A549 (cell line): ENCODE data around the gene SLC24A3. TPM values are rescaled to one million over a fixed set of nuclear protein-coding genes. Genes with fewer than 3 reads are reported as not detected.

ENCODE experiments used
- ATAC-seq, 2 experiments: fragments of 200-7000 bp in 1 of 2; fragments of >200 bp in 1 of 2; cut with Nextera tagmentation in 1 of 2; cut with Tn5 transposase in 1 of 2; 3 replicates each; pipeline versions ENCODE4 v1.8.0 to v1.9.1; 2018 to 2020; ENCODE audit warnings: mild to moderate bottlenecking in 1 of 2, moderate library complexity in 1 of 2
- CTCF ChIA-PET: fragments of 300-600 bp; sonication (Branson Sonifier 250); formaldehyde crosslinking; extraction: SDS; loops from one replicate; lab custom pipeline; 2021; ENCODE audit warnings: antibody characterized with exemption, inconsistent platforms; lab: Yijun Ruan, JAX
- POLR2A ChIA-PET: fragments of 350-600 bp; formaldehyde crosslinking; extraction: SDS; loops from one replicate; lab custom pipeline; 2021; ENCODE audit warnings: antibody characterized with exemption, inconsistent platforms; lab: Yijun Ruan, JAX
- DNase-seq, 2 experiments: peaks; one replicate each; pipeline versions ENCODE4 v3.0.0 to v3.0.0-alpha.2; 2011 to 2016; ENCODE audit warnings: low read depth in 1 of 2, low spot score in 1 of 2
- FAIRE-seq: peaks from 2 replicates; lab custom pipeline; 2011; peaks lifted over from hg19 to GRCh38; lab: Jason Lieb, UNC
- H3K27ac ChIP-seq, 2 experiments: fragments of >200 bp; sonication (Bioruptor Twin); formaldehyde crosslinking; 3 replicates each; pipeline ENCODE4 v1.5.1; 2016 to 2017
- H3K4me1 ChIP-seq: fragments of >200 bp; sonication (Bioruptor Twin); formaldehyde crosslinking; 3 replicates; pipeline ENCODE4 v1.6.1; 2016
- H3K4me2 ChIP-seq: fragments of >200 bp; sonication (Bioruptor Twin); formaldehyde crosslinking; 3 replicates; pipeline ENCODE4 v1.6.1; 2016
- H3K4me3 ChIP-seq: fragments of >200 bp; sonication (Bioruptor Twin); formaldehyde crosslinking; 3 replicates; pipeline ENCODE4 v1.5.1; 2016
- H3K9me3 ChIP-seq: fragments of >200 bp; sonication (Bioruptor Twin); formaldehyde crosslinking; 3 replicates; pipeline ENCODE4 v1.6.1; 2016
- BHLHE40 ChIP-seq: IDR thresholded peaks from 2 replicates; pipeline ENCODE4 v1.6.1; 2012; ENCODE audit warnings: low read depth, low read length, inconsistent platforms
- CBX2 ChIP-seq: fragments of 200-600 bp; sonication (generic); IDR thresholded peaks from 2 replicates; pipeline ENCODE4 v1.6.1; 2016; ENCODE audit warnings: low read depth, mild to moderate bottlenecking, borderline replicate concordance
- CBX8 ChIP-seq: fragments of 200-600 bp; sonication (generic); IDR thresholded peaks from 2 replicates; pipeline ENCODE4 v1.6.1; 2016
- FOSB ChIP-seq: fragments of 250-450 bp; sonication (Bioruptor Pico); IDR thresholded peaks from 2 replicates; pipeline ENCODE4 v1.5.0; 2020; ENCODE audit warnings: mild to moderate bottlenecking, moderate library complexity
- HOXA7 ChIP-seq: fragments of 250-450 bp; sonication (Bioruptor Pico); IDR thresholded peaks from 2 replicates; pipeline ENCODE4 v1.5.0; 2020; ENCODE audit warnings: mild to moderate bottlenecking, moderate library complexity
- HOXB13 ChIP-seq: fragments of 250-450 bp; sonication (Bioruptor Pico); IDR thresholded peaks from 2 replicates; pipeline ENCODE4 v1.5.0; 2020; ENCODE audit warnings: low read depth, mild to moderate bottlenecking, moderate library complexity
- JUN ChIP-seq, 2 experiments: fragments of >200 bp; sonication (Bioruptor Twin); formaldehyde crosslinking; IDR thresholded peaks; 2 replicates in 1 of 2; 3 replicates in 1 of 2; pipeline ENCODE4 v1.6.1; 2016 to 2017
- MAFK ChIP-seq: fragments of 450-650 bp; IDR thresholded peaks from 2 replicates; pipeline ENCODE4 v1.6.1; 2014; ENCODE audit not compliant: partially characterized antibody
- MAZ ChIP-seq: fragments of 150-350 bp; IDR thresholded peaks from 2 replicates; pipeline ENCODE4 v1.6.1; 2014; ENCODE audit warnings: antibody characterized with exemption, low read depth, low read length, borderline replicate concordance
- NPAS2 ChIP-seq: fragments of 250-450 bp; sonication (Bioruptor Pico); IDR thresholded peaks from 2 replicates; pipeline ENCODE4 v1.8.0; 2022; ENCODE audit warnings: mild to moderate bottlenecking, moderate library complexity, borderline replicate concordance
- POLR2A ChIP-seq: IDR thresholded peaks from 2 replicates; pipeline ENCODE4 v1.6.1; 2012; ENCODE audit warnings: mild to moderate bottlenecking, low read length
- POLR2AphosphoS2 ChIP-seq: conservative IDR thresholded peaks from 2 replicates; pipeline ENCODE4 v1.6.1; 2012; ENCODE audit warnings: low read length, improper control_type of control experiment, inconsistent platforms
- RAD21 ChIP-seq, 2 experiments: fragments of >200 bp in 1 of 2; sonication (Bioruptor Twin) in 1 of 2; formaldehyde crosslinking in 1 of 2; IDR thresholded peaks in 1 of 2; conservative IDR thresholded peaks in 1 of 2; 2 replicates in 1 of 2; 3 replicates in 1 of 2; pipeline ENCODE4 v1.6.1; 2012 to 2018; ENCODE audit warnings: inconsistent platforms in 1 of 2
- RARB ChIP-seq: fragments of 250-450 bp; sonication (Bioruptor Pico); IDR thresholded peaks from 2 replicates; pipeline ENCODE4 v1.8.0; 2021; ENCODE audit warnings: mild to moderate bottlenecking, moderate library complexity
- RFX5 ChIP-seq: fragments of 450-650 bp; IDR thresholded peaks from 2 replicates; pipeline ENCODE4 v1.7.1; 2014; ENCODE audit warnings: antibody characterized with exemption, mild to moderate bottlenecking, moderate library complexity
- SMC3 ChIP-seq: fragments of >200 bp; sonication (Bioruptor Twin); formaldehyde crosslinking; IDR thresholded peaks from 3 replicates; pipeline ENCODE4 v1.6.1; 2018; ENCODE audit warnings: inconsistent platforms
- ZFP36 ChIP-seq: fragments of 450-650 bp; IDR thresholded peaks from 2 replicates; pipeline ENCODE4 v1.6.1; 2014; ENCODE audit warnings: borderline replicate concordance; ENCODE audit not compliant: partially characterized antibody
- ZNF302 ChIP-seq: fragments of 250-450 bp; sonication (Bioruptor Pico); IDR thresholded peaks from 2 replicates; pipeline ENCODE4 v1.9.0; 2021; ENCODE audit warnings: inconsistent platforms, mild to moderate bottlenecking, moderate library complexity
- WGBS: methylation state at CpG from one replicate; pipeline ENCODE4 v1.1.6; 2017; ENCODE audit errors: missing lambda C conversion rate; 5-methylcytosine and 5-hydroxymethylcytosine counted together
- polyA plus RNA-seq, 4 experiments: library from polyadenylated mRNA; depleted of rRNA in 3 of 4; stranded (reverse); fragments of >200 nt; fragmentation: RNase III in 1 of 4; extraction: RNeasy Plus Mini Kit Qiagen cat#74134 plus additional on column Dnase treatment in 1 of 4; gene quantifications; 2 replicates in 3 of 4; 3 replicates in 1 of 4; pipeline ENCODE4 v1.2.3, GENCODE V29; 2011 to 2017
- TF ChIP-seq, protein P1 (sequence below): fragments of >200 bp; sonication (Bioruptor Twin); formaldehyde crosslinking; IDR thresholded peaks from 3 replicates; pipeline ENCODE4 v1.5.1; 2016
- TF ChIP-seq, protein P2 (sequence below): fragments of 150-350 bp; IDR thresholded peaks from 2 replicates; pipeline ENCODE4 v1.6.1; 2014; ENCODE audit warnings: low read depth, mild to moderate bottlenecking, low read length

SLC24A3 gene
- polyA plus RNA-seq, 2 of the 4 experiments (the other 2 are of a cell fraction), result 0.08 TPM; not detected in 1

DNA sequence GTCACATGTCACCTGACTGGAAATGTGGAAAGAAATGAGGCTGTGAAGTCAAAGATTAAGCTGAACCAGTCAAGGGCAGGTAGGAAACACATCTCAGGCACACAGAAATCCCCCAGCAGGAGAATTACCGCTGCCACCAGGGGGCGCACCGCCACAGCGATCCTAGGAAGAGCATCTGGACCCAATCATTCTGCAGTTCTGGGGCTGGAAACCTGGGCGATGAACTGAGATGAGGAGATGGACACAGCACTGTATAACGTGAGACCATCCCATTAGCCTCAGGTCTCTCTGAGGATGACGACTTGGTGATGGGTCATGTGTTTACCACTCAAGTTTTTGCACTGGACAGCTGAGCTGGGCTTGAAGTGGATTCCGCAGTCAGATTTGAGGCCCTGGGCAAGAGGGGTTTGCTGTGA lies 6.5 kb upstream of the SLC24A3 start:
- Histone ChIP-seq H3K9me3 (no peaks in the 10 kb centered on the region), H3K4me2 (no peak overlapping the region), H3K4me3 (no peak overlapping the region), H3K4me1 (no peaks in the 10 kb centered on the region), H3K27ac (no peak overlapping the region)
- DNase-seq (peak; percentile 47 to 62), ATAC-seq (peak; percentile 84 to 95), FAIRE-seq (no peak)
- POLR2A ChIA-PET, result no interaction called here
- CTCF ChIA-PET, result interaction anchor here (0.7 to 4.9 kb wide), 36 partner anchors 9 to 573 kb away, joined by 3 to 74 read pairs (median 3); no protein-coding TSS in a partner anchor
- WGBS, result 15% methylated on average over 8 of the region's 8 CpGs
- TF ChIP-seq SMC3 (peak; percentile 84), JUN (IDR thresholded peaks at IDR 0.05) (no peak), RAD21 (conservative IDR thresholded peaks at IDR 0.05 in 1 of 2, IDR thresholded peaks at IDR 0.05 in 1 of 2) (peak; percentile 73 to 79)
- TF ChIP-seq, protein P1, sequence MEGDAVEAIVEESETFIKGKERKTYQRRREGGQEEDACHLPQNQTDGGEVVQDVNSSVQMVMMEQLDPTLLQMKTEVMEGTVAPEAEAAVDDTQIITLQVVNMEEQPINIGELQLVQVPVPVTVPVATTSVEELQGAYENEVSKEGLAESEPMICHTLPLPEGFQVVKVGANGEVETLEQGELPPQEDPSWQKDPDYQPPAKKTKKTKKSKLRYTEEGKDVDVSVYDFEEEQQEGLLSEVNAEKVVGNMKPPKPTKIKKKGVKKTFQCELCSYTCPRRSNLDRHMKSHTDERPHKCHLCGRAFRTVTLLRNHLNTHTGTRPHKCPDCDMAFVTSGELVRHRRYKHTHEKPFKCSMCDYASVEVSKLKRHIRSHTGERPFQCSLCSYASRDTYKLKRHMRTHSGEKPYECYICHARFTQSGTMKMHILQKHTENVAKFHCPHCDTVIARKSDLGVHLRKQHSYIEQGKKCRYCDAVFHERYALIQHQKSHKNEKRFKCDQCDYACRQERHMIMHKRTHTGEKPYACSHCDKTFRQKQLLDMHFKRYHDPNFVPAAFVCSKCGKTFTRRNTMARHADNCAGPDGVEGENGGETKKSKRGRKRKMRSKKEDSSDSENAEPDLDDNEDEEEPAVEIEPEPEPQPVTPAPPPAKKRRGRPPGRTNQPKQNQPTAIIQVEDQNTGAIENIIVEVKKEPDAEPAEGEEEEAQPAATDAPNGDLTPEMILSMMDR, result peak; percentile 88

DNA sequence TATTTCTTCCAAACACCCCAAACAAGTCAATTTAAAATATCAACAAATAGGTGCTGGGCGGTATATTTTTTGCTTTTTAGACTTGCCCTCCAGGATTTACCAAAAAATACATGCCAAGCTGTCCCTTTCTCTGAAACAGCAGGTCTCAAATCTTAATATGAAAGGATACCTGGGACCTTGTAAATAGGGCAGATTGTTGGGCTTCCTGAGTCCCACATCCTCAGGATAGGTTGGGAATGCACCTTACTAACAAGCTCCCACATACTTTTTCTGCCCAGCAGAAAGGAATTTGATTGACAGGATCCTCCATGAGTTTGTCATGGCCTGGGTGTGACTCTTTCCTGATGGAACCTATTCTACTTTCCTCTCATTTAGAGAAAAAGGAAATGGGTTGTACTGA lies 4.9 kb upstream of the SLC24A3 start:
- ChIA-PET CTCF (interaction anchor here (1.0 to 4.9 kb wide), 8 partner anchors 13 to 454 kb away, joined by 3 to 74 read pairs (median 6); no protein-coding TSS in a partner anchor), POLR2A (no interaction called here)
- DNase-seq (no peak), ATAC-seq (no peak)
- TF ChIP-seq HOXB13, result no peak
- TF ChIP-seq, all 56 proteins: peak for 0
- Histone ChIP-seq H3K4me1 (peaks cover 9% of the 10 kb centered on the region; the same call in 1 of the 3 replicates), H3K27ac (no peak overlapping the region), H3K4me2 (no peak overlapping the region), H3K9me3 (no peaks in the 10 kb centered on the region; the same call in 1 of the 3 replicates), H3K4me3 (no peak overlapping the region)
- no peak for FAIRE-seq
- 4% methylated on average over 1 of the region's 1 CpG for WGBS

DNA sequence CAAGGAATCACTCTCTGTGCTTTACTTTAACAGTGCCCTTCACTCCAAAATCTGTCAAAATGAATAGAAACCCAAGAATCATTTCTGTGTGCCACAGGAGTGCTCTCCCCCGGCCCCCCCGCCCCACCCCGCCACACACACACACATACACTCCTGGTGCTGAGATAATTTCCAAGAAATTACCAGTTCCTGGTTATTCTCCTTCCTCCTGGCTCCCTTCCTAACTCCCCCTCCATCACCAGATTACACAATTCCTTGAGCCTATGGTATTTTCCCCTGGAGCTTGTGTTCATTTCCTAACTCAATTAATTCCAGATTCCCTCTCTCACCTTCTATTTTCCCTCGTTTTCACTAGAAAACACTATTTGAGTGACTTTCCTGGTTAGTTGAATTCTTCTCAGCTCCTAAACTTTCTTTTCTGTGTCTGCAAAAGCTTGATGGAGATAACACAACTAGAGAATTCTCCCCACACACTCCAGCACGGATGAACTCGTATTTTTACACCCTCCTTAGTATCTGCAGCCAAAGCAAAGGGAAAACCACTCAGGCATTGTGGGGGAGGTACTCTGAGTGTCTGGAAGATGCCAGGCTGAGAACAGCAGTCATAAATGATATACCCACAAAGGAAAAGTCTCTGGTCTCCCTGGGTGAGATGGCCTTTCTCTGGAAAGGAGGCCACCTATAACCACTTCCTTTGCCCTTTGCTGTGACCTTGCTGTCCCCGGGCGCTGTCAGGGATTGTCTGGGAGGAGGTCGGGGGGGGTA lies 1.9 kb upstream of the SLC24A3 start:
- no peaks in the 10 kb centered on the region; the same call in 1 of the 3 replicates for H3K9me3 ChIP-seq
- DNase-seq, result no peak
- TF ChIP-seq RARB (CRISPR knock-in tag), result no peak
- TF ChIP-seq HOXA7 (CRISPR knock-in tag), result no peak
- TF ChIP-seq FOSB (CRISPR knock-in tag), result no peak
- no peak for TF ChIP-seq CBX8
- TF ChIP-seq POLR2A, result no peak
- no peak for TF ChIP-seq POLR2AphosphoS2
- no peak for TF ChIP-seq ZFP36
- no peak for TF ChIP-seq JUN (IDR thresholded peaks at IDR 0.05)
- TF ChIP-seq, protein P2, sequence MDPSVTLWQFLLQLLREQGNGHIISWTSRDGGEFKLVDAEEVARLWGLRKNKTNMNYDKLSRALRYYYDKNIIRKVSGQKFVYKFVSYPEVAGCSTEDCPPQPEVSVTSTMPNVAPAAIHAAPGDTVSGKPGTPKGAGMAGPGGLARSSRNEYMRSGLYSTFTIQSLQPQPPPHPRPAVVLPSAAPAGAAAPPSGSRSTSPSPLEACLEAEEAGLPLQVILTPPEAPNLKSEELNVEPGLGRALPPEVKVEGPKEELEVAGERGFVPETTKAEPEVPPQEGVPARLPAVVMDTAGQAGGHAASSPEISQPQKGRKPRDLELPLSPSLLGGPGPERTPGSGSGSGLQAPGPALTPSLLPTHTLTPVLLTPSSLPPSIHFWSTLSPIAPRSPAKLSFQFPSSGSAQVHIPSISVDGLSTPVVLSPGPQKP, result no peak
- TF ChIP-seq ZNF302 (CRISPR knock-in tag), result no peak
- no peak for TF ChIP-seq RFX5
- no peak for TF ChIP-seq MAZ
- TF ChIP-seq, protein P1, result no peak
- no peak for TF ChIP-seq MAFK
- TF ChIP-seq CBX2, result no peak
- TF ChIP-seq NPAS2, result no peak
- TF ChIP-seq BHLHE40, result no peak
- TF ChIP-seq, all 56 proteins: peak for 0
- ChIA-PET POLR2A (no interaction called here), CTCF (interaction anchor here (1.3 to 1.7 kb wide), 2 partner anchors 20 to 452 kb away, joined by 5 to 10 read pairs; no protein-coding TSS in a partner anchor)
- Histone ChIP-seq H3K27ac (no peak overlapping the region), H3K4me1 (peaks cover 9% of the 10 kb centered on the region; the same call in 1 of the 3 replicates), H3K4me3 (no peak overlapping the region), H3K4me2 (no peak overlapping the region)
- 16% methylated on average over 6 of the region's 9 CpGs for WGBS
- ATAC-seq (no peak), FAIRE-seq (no peak)
